ENCODE results near the gene SNED1.

- TF ChIP-seq EZH2phosphoT487 (IDR thresholded peaks at IDR 0.05; ENCODE audit: borderline replicate concordance, low read length) (no peak), CTCF (IDR thresholded peaks at IDR 0.05; ENCODE audit: low read depth, low read length, poor library complexity, severe bottlenecking) (no peak)
Measured at GRCh38 chr2:241131531-241131930, 133.1 kb downstream of the SNED1 start.

All from DOHH2 (cell line).